ENCODE results near the gene CA9.

The CA9 gene

DNA sequence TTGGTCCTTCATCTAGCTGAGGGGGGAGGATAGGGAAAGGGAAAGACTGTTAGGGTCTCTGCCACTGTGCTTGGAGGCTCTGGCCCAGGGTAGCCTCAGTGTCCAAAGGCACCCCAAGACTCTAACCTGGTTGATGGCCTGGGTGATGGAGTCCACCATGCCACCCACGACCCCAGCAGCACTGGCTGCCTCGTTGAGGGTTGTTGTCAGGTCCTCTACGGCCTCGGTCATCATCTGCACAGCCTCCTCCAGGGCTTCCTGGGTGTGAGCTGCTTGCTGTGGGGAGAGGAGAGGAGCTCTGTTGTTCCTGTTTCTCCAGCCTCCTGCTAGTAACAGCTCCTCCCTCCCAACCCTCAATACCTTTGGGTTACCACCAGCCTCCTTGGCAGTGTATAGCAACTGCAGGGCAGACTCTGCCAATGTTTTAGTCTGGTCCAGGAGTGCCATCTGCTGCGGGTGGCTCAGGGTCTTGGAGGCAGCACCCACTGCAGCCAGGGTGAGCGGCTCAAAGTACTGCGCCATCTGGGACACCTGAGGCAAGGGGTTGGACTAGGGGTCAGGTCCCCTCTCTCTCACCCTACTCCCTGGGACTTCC lies 32.2 kb downstream of the CA9 start:
- Histone ChIP-seq H3K9ac (ENCODE audit: low read length) (no peak overlapping the region), H3K36me3 (ENCODE audit: control insufficient read depth, insufficient read depth, low read length) (peaks cover 48% of the 10 kb centered on the region)

DNA sequence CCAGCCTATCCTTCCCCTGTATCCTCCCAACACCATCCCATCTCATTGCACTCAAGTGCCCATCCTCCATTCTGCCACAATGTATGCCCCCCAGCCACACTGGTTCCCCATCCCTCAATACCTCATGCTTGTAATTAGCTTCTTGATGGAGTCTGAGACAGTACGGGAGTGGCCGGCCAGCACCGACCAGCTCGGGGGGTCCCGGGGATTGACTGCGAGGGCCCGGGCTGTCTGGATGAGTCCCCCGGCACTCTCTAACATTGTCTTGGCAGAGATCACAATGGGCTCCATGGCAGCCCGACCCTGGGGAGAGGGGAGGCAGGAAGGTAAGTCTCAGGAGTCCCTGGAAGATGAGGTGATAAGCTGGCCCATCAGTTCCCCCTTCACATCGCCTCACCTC lies 33.2 kb downstream of the CA9 start:
- no peaks in the 10 kb centered on the region for H3K9me3 ChIP-seq (ENCODE audit: control insufficient read depth, low read length)
- H3K4me1 ChIP-seq (ENCODE audit: control insufficient read depth, insufficient read depth, low read length), result no peaks in the 10 kb centered on the region
- H3K4me3 ChIP-seq (ENCODE audit: low read length), result no peak overlapping the region
- peaks cover 53% of the 10 kb centered on the region for H3K36me3 ChIP-seq (ENCODE audit: control insufficient read depth, insufficient read depth, low read length)
- H3K27me3 ChIP-seq (ENCODE audit: control insufficient read depth, insufficient read depth, low read length), result no peaks in the 10 kb centered on the region
- H3K9ac ChIP-seq (ENCODE audit: low read length), result no peak overlapping the region

More for the DNA sequence above, 32.2 kb downstream of the CA9 start:
- H3K9me3 ChIP-seq (ENCODE audit: control insufficient read depth, low read length), result no peaks in the 10 kb centered on the region
- no peaks in the 10 kb centered on the region for H3K4me1 ChIP-seq (ENCODE audit: control insufficient read depth, insufficient read depth, low read length)
- no peaks in the 10 kb centered on the region for H3K27me3 ChIP-seq (ENCODE audit: control insufficient read depth, insufficient read depth, low read length)
- H3K4me3 ChIP-seq (ENCODE audit: low read length), result no peak overlapping the region

DNA sequence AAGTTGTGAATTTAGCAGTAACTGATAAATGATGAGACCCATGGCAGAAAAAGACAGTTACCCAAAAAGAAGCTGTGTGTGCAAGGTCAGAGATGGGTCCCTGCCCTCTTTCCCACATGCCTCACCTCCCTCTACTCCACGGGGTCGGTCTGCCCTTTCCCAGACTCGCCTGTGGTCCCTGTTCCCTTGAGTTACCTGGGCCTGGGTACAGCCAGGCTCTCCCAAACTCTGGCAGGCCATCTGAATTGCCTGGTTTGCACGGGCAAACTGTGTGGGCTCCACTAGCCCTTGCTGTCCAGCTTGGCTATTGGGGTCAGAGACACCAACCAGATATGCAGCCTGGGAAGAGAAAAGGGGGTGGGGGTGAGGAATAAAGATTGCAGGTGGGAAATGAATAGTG lies 34.4 kb downstream of the CA9 start:
- Histone ChIP-seq H3K4me3 (ENCODE audit: low read length) (no peak overlapping the region), H3K36me3 (ENCODE audit: control insufficient read depth, insufficient read depth, low read length) (peaks cover 58% of the 10 kb centered on the region), H3K4me1 (ENCODE audit: control insufficient read depth, insufficient read depth, low read length) (no peaks in the 10 kb centered on the region), H3K9ac (ENCODE audit: low read length) (no peak overlapping the region), H3K9me3 (ENCODE audit: control insufficient read depth, low read length) (no peaks in the 10 kb centered on the region), H3K27me3 (ENCODE audit: control insufficient read depth, insufficient read depth, low read length) (no peaks in the 10 kb centered on the region)

DNA sequence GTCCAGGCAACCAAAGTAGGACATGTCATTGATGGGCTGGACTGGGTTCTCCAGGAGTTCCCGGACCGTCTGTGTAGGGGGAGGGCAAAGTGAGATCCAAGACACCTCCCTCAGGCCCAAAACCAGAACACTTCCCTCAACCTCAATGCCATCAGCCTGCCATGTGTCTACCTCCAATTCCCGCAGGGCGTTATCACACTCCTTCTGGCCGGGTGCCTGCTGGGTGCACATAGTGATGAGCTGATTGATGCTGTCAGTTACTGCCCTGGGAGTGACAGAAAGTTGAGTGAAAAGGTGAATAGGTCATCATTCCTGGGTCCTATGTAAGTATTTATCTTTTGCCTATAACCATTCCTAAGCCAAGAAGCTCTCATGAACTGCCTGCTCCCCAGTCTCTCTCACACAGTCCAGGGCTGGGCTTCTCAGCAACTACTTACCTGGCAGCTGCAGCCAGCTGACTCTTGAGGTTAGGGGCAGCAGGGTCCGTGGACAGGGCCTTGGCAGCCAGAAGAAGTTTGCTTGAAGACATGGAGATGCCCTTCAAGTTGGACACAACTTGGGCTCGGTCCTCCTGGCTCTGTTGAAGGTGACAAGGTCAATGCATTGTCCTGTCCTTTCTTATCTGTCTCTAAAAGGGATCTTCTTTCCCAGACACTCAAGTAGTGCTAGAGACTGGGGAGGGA lies 37.2 kb downstream of the CA9 start:
- Histone ChIP-seq H3K27me3 (ENCODE audit: control insufficient read depth, insufficient read depth, low read length) (no peaks in the 10 kb centered on the region), H3K9me3 (ENCODE audit: control insufficient read depth, low read length) (no peaks in the 10 kb centered on the region), H3K9ac (ENCODE audit: low read length) (no peak overlapping the region), H3K4me1 (ENCODE audit: control insufficient read depth, insufficient read depth, low read length) (no peaks in the 10 kb centered on the region), H3K4me3 (ENCODE audit: low read length) (no peak overlapping the region), H3K36me3 (ENCODE audit: control insufficient read depth, insufficient read depth, low read length) (peaks cover 52% of the 10 kb centered on the region)

DNA sequence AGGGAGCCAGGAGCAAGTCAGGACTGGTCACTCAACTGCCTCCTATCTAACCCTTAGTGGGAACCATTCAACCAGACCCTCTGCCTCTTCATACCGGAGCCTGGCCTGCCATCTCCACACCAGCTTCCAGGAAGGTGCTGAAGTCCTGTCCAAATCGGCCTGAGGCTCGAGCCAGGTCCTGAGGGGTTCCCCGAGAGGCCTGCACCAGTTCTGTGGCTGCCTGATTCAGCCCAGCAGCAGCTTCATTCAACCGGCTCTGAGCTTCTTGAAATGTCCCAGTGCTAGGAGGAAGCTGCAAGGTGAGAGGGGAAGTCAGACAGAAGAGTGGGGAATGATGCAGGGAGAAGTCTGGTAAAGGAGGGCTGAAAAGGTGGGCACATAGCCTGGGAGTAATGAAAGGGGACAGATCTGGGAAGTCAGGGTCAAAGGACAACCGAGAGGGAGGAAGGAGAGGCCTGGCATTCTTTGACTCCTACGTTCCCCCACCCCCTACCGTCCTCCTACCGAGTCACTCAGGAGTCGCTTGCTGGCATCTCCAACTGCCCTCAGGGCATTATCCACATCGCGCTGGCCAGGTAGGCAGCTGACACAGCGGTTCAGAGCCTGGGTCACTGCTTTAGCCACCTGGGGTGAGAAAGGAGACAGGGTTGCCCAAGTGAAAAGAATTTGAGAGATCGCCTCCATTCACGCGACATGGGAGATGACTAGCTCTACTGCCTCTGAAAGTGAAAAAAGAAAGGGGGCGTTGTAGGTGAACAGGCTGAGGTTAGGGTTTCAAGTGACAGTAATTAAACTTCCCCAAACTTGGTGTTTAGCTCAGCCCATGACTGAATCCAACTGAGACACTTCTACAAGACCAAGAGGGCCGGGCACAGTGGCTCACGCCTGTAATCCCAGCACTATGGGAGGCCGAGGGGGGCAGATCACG lies 38.0 kb downstream of the CA9 start:
- Histone ChIP-seq H3K27me3 (ENCODE audit: control insufficient read depth, insufficient read depth, low read length) (no peaks in the 10 kb centered on the region), H3K9ac (ENCODE audit: low read length) (no peak overlapping the region), H3K4me1 (ENCODE audit: control insufficient read depth, insufficient read depth, low read length) (no peaks in the 10 kb centered on the region), H3K4me3 (ENCODE audit: low read length) (no peak overlapping the region), H3K36me3 (ENCODE audit: control insufficient read depth, insufficient read depth, low read length) (peaks cover 52% of the 10 kb centered on the region), H3K9me3 (ENCODE audit: control insufficient read depth, low read length) (no peaks in the 10 kb centered on the region)

DNA sequence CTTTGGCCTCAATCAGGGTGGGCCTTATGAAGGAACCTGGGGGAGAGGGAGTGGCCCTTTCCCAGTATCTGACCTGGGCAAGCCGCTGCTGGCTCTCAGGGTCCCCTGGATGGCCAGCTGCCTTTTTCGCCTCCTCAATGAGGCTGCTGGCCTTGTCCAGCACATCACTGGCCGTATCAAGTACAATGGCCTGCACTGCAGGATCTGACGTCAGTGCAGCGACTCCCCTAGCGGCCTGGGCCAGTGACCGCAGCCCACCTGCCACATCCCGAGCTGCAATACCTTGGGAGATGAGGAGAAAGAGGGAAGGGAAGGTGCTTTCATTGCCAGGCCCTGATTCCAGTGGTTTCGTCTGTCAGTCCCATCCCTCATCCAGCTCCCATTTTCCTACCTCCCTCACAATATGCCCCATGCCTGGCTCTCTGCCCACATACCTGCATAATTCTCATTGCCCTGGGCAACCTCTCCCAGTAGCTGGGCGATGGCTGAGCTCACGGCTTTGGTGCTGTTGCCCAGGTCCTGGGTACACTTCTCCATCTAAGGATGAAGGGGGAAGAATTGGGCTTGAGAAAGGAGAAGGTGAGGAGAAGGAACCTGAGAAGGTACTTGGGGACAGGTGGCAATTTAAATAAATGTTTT lies 39.2 kb downstream of the CA9 start:
- H3K4me1 ChIP-seq (ENCODE audit: control insufficient read depth, insufficient read depth, low read length), result no peaks in the 10 kb centered on the region
- H3K36me3 ChIP-seq (ENCODE audit: control insufficient read depth, insufficient read depth, low read length), result peaks cover 50% of the 10 kb centered on the region
- no peak overlapping the region for H3K9ac ChIP-seq (ENCODE audit: low read length)
- H3K9me3 ChIP-seq (ENCODE audit: control insufficient read depth, low read length), result no peaks in the 10 kb centered on the region
- H3K4me3 ChIP-seq (ENCODE audit: low read length), result no peak overlapping the region
- no peaks in the 10 kb centered on the region for H3K27me3 ChIP-seq (ENCODE audit: control insufficient read depth, insufficient read depth, low read length)

DNA sequence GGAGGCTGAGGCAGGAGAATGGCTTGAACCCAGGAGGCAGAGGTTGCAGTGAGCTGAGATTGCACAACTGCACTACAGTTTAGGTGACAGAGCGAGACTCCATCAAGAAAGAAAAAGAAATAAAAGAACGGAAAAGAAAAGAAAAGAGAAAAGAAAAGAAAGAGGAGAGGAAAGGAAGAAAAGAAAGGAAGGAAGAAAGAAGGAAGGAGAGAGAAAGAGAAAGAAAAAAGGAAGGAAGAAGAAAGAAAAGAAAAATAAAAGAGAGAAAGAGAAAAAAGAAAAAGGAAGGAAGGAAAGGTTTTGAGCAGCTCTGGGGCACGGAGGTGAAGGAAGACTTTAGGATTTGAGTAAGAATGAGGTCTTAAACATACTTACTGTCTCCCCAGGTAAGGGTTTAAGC lies 39.9 kb downstream of the CA9 start:
- Histone ChIP-seq H3K4me1 (ENCODE audit: control insufficient read depth, insufficient read depth, low read length) (no peaks in the 10 kb centered on the region), H3K4me3 (ENCODE audit: low read length) (no peak overlapping the region), H3K9me3 (ENCODE audit: control insufficient read depth, low read length) (no peaks in the 10 kb centered on the region), H3K36me3 (ENCODE audit: control insufficient read depth, insufficient read depth, low read length) (peaks cover 56% of the 10 kb centered on the region), H3K9ac (ENCODE audit: low read length) (no peak overlapping the region), H3K27me3 (ENCODE audit: control insufficient read depth, insufficient read depth, low read length) (no peaks in the 10 kb centered on the region)

DNA sequence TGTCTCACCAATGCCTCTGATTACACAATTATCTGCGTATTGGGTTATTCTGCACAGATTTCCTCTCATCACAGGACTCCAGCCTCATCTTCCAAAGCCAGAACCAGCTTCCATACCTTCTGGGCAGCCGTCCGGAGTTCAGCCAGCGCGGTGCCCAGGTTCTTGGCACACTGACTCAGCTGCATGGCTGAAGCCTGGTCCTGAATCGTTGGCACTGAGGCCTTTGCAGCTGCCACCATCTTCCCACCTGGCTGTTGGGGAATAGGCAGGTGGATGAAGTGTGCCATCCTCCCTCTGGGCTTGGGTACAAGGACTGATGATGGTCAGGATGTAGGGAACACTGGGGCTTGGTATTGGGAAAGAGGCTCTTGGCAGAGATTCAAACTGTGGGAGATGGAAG lies 40.4 kb downstream of the CA9 start:
- Histone ChIP-seq H3K9ac (ENCODE audit: low read length) (no peak overlapping the region), H3K4me1 (ENCODE audit: control insufficient read depth, insufficient read depth, low read length) (no peaks in the 10 kb centered on the region), H3K4me3 (ENCODE audit: low read length) (no peak overlapping the region), H3K9me3 (ENCODE audit: control insufficient read depth, low read length) (no peaks in the 10 kb centered on the region), H3K36me3 (ENCODE audit: control insufficient read depth, insufficient read depth, low read length) (peaks cover 61% of the 10 kb centered on the region), H3K27me3 (ENCODE audit: control insufficient read depth, insufficient read depth, low read length) (no peaks in the 10 kb centered on the region)

DNA sequence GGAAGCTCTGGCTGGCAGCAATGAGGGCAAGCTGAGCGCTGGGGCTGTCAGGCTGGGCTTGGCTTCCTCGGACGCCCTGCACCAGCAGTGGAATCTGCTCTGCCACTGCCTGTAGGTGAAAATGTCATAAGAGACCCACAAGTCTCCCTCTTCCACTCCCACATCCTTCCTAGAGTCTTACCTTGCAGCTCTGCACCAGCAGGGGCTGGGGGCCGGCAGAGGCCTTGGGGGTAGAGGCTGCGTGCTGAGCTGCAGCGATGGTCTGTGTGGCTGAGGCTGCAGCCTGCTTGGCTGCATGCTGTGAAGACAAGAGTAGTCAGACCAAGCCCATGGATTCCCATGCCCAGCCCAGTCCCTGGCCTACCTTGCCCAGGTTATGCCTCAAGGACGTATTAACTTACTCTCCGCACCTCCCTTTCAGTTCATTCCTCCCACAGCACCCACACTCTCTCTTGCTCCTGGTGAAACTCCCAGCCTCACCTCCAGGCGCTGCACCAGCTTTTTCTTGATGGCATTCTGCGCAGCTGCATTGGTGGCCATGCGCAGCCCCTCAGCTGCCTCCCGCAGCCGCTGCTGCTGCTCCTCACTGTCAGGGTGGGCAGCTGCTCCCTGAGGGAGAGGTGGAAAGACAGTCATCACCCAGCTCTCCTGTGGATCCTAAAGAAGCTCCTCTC lies 41.0 kb downstream of the CA9 start:
- Histone ChIP-seq H3K36me3 (ENCODE audit: control insufficient read depth, insufficient read depth, low read length) (peaks cover 67% of the 10 kb centered on the region), H3K9ac (ENCODE audit: low read length) (no peak overlapping the region), H3K4me3 (ENCODE audit: low read length) (no peak overlapping the region), H3K27me3 (ENCODE audit: control insufficient read depth, insufficient read depth, low read length) (no peaks in the 10 kb centered on the region), H3K4me1 (ENCODE audit: control insufficient read depth, insufficient read depth, low read length) (no peaks in the 10 kb centered on the region), H3K9me3 (ENCODE audit: control insufficient read depth, low read length) (no peaks in the 10 kb centered on the region)

DNA sequence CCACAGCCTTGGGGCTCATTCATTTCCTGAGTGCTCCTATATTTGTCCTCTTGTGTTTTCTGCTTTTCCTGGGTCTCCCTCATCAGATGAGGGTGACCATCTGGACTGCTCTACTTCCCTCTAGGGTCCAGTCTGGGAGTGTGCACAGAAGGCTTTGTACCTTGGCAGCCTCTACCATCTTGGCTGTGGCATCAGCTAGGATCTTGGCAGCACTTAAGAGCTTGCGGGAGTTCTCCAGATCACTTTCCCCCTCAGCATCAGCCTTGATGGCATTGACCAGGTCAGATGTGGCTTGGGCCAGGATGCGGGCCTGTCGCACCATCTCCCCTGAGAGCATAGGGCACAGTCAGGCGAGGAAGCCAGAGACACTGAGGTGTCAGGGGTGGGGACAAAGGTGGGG lies 42.5 kb downstream of the CA9 start:
- Histone ChIP-seq H3K9me3 (ENCODE audit: control insufficient read depth, low read length) (no peaks in the 10 kb centered on the region), H3K4me3 (ENCODE audit: low read length) (no peak overlapping the region), H3K4me1 (ENCODE audit: control insufficient read depth, insufficient read depth, low read length) (no peaks in the 10 kb centered on the region), H3K36me3 (ENCODE audit: control insufficient read depth, insufficient read depth, low read length) (peaks cover 78% of the 10 kb centered on the region), H3K9ac (ENCODE audit: low read length) (no peak overlapping the region), H3K27me3 (ENCODE audit: control insufficient read depth, insufficient read depth, low read length) (no peaks in the 10 kb centered on the region)

DNA sequence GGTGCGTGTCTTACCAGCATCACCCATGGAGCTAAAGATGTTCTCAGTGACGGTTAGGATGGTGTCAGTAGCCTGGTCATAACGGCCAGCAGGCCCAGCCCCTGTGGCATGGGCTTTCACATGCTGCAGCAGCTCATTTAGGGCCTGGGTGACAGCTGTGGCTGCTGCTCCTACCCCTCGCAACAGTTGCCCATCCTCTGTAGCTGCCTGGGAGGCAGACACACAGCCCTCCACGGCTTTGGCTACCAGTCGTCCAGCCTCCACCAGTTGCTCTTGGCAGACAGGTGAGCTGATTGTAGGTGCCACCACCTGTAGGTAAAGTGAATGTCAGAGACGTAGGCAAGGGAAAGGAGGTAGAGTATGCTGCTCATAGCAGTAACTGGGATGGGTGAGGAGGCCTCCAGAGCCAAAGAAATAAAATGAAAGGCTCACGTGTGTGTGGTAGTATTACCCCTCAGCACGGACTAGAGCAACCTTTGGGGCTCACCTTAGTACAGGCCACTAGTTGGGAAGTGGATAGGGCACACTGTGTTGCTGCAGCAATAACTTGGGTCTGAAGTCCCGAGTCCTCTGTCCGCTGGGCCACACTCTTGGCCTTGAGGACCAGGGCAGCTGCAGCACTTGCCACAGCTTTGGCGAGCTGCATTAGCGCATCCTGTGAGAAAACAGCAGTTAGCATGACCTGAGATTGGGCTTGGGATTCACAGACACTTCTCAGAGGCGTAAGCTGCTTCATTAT lies 43.6 kb downstream of the CA9 start:
- Histone ChIP-seq H3K36me3 (ENCODE audit: control insufficient read depth, insufficient read depth, low read length) (peaks cover 80% of the 10 kb centered on the region), H3K27me3 (ENCODE audit: control insufficient read depth, insufficient read depth, low read length) (no peaks in the 10 kb centered on the region), H3K9me3 (ENCODE audit: control insufficient read depth, low read length) (no peaks in the 10 kb centered on the region), H3K4me3 (ENCODE audit: low read length) (no peak overlapping the region), H3K9ac (ENCODE audit: low read length) (no peak overlapping the region), H3K4me1 (ENCODE audit: control insufficient read depth, insufficient read depth, low read length) (no peaks in the 10 kb centered on the region)
